Fibroblast of lung (primary cell): ENCODE measurements around the gene NBEA.

Source experiments
- CTCF ChIP-seq, 2 donors: IDR thresholded peaks in 1 of 2; conservative IDR thresholded peaks in 1 of 2; 1 replicate in 1 of 2; 2 replicates in 1 of 2; pipeline ENCODE4 v1.5.1; 2011 to 2012; ENCODE audit warnings: low read length in 2 of 2, control low read depth in 1 of 2, inconsistent platforms in 1 of 2, low read depth in 1 of 2, mild to moderate bottlenecking in 1 of 2
- EZH2 ChIP-seq: IDR thresholded peaks from 2 replicates; pipeline ENCODE4 v1.5.1; 2012; ENCODE audit warnings: low read length, control low read depth, mild to moderate bottlenecking; ENCODE audit errors: missing control alignments

GRCh38 chr13:34933786-34934185 is 8.3 kb upstream of the NBEA start:
- TF ChIP-seq EZH2 (no peak), CTCF (conservative IDR thresholded peaks at IDR 0.05 in 1 of 2, IDR thresholded peaks at IDR 0.05 in 1 of 2; ENCODE audit: low read depth in 1 of 2, low read length in 2 of 2) (no peak)
